Left ventricle myocardium inferior (tissue), 1 donor: Measurements from ENCODE around the gene HLCS. TPM values are rescaled to one million over a fixed set of nuclear protein-coding genes. Genes with fewer than 3 reads are reported as not detected.

Experiments used
- DNase-seq: peaks from one replicate; pipeline ENCODE4 v3.0.0-alpha.2; 2020
- H3K27ac ChIP-seq: fragments of 200-600 bp; replicated peaks from 2 replicates; pipeline ENCODE4 v1.8.0; 2021
- H3K27me3 ChIP-seq: fragments of 200-600 bp; 2 replicates; pipeline ENCODE4 v1.8.0; 2021; ENCODE audit warnings: low read depth
- H3K36me3 ChIP-seq: fragments of 200-600 bp; 2 replicates; pipeline ENCODE4 v1.8.0; 2021
- H3K4me1 ChIP-seq: fragments of 200-600 bp; 2 replicates; pipeline ENCODE4 v1.8.0; 2021
- H3K4me3 ChIP-seq: fragments of 200-600 bp; 2 replicates; pipeline ENCODE4 v1.8.0; 2021; ENCODE audit warnings: mild to moderate bottlenecking, moderate library complexity
- H3K9me3 ChIP-seq: fragments of 200-600 bp; replicated peaks from 2 replicates; pipeline ENCODE4 v1.8.0; 2021
- CTCF ChIP-seq: fragments of 200-600 bp; IDR thresholded peaks from 2 replicates; pipeline ENCODE4 v1.8.0; 2021; ENCODE audit warnings: antibody characterized with exemption, mild to moderate bottlenecking, borderline replicate concordance
- intact Hi-C: fragments of 100-400 bp; cut with micrococcal nuclease; formaldehyde crosslinking; loops from one replicate; pipeline ENCODE4 v1.11.0; 2022
- total RNA-seq: library from RNA; stranded (reverse); fragmentation: NEBNext Ultra II Directional; extraction: Animal tissue kit (Norgen Biotek cat#: 25700); gene quantifications from one replicate; pipeline ENCODE4 v1.2.1, GENCODE V29; 2021
- donor health status: DM: no; HTN: yes; CAD: no; lungs with severe emphysema.

The HLCS gene
- total RNA-seq, 1 donor from 2014 or later, result 5.3 TPM

GRCh38 chr21:36883532-36884486 is 82.7 kb downstream of the HLCS start:
- Histone ChIP-seq H3K4me1 (peaks cover 3% of the 10 kb centered on the region), H3K4me3 (no peak overlapping the region), H3K27me3 (no peaks in the 10 kb centered on the region), H3K9me3 (peaks cover 9% of the 10 kb centered on the region), H3K27ac (no peak overlapping the region), H3K36me3 (peaks cover 4% of the 10 kb centered on the region)
- intact Hi-C loops, result no loop called here
- TF ChIP-seq CTCF, result no peak
- no peak for DNase-seq

GRCh38 chr21:36882776-36883175 is 83.7 kb downstream of the HLCS start:
- Histone ChIP-seq H3K27ac (no peak overlapping the region), H3K9me3 (peaks cover 12% of the 10 kb centered on the region), H3K27me3 (no peaks in the 10 kb centered on the region), H3K4me3 (no peak overlapping the region), H3K4me1 (no peaks in the 10 kb centered on the region), H3K36me3 (peaks cover 4% of the 10 kb centered on the region)
- TF ChIP-seq CTCF, result no peak
- DNase-seq, result no peak
- intact Hi-C loops, result no loop called here

- DNase-seq, result no peak
- no peaks in the 10 kb centered on the region for H3K4me1 ChIP-seq
- no peaks in the 10 kb centered on the region for H3K27me3 ChIP-seq
These were observed 85.2 kb downstream of the HLCS start for GRCh38 chr21:36881228-36881627.

DNA sequence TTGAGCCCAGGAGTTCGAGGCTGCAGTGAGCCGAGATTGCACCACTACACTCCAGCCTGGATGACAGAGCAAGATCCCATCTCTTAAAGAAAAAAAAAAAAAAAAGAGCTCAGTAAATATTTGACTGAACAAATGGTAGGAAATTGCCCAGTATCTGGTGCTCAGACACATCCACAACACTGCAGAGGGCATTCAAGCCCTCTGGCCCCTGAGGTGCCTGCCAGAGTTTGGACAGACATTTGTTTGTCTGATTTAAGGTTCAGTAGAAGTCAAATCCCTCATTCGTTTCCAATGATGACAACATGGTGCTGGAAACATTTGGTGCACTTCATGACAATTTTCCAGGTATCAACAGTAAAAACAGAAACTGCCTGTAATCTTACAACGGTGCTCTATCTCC is 86.6 kb downstream of the HLCS start:
- H3K9me3 ChIP-seq, result peaks cover 15% of the 10 kb centered on the region
- no peaks in the 10 kb centered on the region for H3K4me1 ChIP-seq
- no peak overlapping the region for H3K27ac ChIP-seq
- H3K27me3 ChIP-seq, result no peaks in the 10 kb centered on the region
- no peak overlapping the region for H3K4me3 ChIP-seq
- DNase-seq, result no peak
- no peaks in the 10 kb centered on the region for H3K36me3 ChIP-seq
- no peak for TF ChIP-seq CTCF
- intact Hi-C loops, result no loop called here

More at GRCh38 chr21:36881228-36881627, 85.2 kb downstream of the HLCS start:
- H3K4me3 ChIP-seq, result no peak overlapping the region
- H3K36me3 ChIP-seq, result no peaks in the 10 kb centered on the region
- H3K9me3 ChIP-seq, result peaks cover 15% of the 10 kb centered on the region
- no peak overlapping the region for H3K27ac ChIP-seq
- no peak for TF ChIP-seq CTCF
- intact Hi-C loops, result no loop called here

- Histone ChIP-seq H3K27ac (no peak overlapping the region), H3K4me1 (no peaks in the 10 kb centered on the region), H3K4me3 (no peak overlapping the region), H3K27me3 (no peaks in the 10 kb centered on the region), H3K36me3 (no peaks in the 10 kb centered on the region), H3K9me3 (peaks cover 6% of the 10 kb centered on the region)
- intact Hi-C loops, result no loop called here
- DNase-seq, result no peak
- TF ChIP-seq CTCF, result no peak
These were observed 88.7 kb downstream of the HLCS start for GRCh38 chr21:36877741-36878140.
